ENCODE results near the gene PPRC1.

DNA sequence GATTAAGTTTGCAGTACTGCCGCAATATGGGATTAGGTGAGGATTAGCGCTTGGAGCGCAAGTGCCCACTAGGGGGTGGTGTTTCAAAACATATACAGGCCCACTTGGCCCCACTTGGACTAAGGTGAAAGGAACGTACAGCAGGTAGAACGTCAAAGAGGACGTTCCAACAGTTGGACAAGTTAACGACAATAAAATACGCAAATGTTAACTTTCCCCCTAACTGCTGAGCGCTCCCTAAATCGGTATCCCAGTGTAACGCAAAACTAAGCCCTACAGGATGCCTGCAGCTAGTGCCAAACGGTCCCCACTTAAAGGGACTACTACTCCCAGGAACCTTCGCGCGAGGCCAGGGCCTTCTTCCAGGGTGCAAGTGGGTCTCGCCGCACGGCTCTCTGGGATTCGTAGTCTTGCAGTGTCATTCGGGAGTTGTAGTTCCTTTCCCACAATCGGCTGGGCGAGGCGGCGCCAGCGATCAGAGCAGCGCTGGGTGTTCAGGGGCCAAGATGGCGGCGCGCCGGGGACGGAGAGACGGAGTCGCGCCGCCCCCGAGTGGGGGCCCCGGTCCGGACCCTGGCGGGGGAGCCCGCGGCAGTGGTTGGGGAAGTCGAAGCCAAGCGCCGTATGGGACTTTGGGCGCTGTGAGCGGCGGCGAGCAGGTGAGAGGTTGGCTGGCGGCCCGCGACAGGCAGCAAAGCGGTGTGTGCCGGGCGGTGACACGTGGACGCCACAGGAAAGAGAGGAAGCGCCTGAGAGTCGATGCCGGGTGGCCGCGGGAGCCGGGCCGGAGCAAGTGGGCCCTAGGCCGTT is at the start of gene PPRC1:
- TF ChIP-seq, protein P1, sequence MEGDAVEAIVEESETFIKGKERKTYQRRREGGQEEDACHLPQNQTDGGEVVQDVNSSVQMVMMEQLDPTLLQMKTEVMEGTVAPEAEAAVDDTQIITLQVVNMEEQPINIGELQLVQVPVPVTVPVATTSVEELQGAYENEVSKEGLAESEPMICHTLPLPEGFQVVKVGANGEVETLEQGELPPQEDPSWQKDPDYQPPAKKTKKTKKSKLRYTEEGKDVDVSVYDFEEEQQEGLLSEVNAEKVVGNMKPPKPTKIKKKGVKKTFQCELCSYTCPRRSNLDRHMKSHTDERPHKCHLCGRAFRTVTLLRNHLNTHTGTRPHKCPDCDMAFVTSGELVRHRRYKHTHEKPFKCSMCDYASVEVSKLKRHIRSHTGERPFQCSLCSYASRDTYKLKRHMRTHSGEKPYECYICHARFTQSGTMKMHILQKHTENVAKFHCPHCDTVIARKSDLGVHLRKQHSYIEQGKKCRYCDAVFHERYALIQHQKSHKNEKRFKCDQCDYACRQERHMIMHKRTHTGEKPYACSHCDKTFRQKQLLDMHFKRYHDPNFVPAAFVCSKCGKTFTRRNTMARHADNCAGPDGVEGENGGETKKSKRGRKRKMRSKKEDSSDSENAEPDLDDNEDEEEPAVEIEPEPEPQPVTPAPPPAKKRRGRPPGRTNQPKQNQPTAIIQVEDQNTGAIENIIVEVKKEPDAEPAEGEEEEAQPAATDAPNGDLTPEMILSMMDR (IDR thresholded peaks at IDR 0.05; ENCODE audit: low read depth, low read length): peak; percentile 81
- TF ChIP-seq EZH2phosphoT487 (IDR thresholded peaks at IDR 0.05; ENCODE audit: low read depth): no peak

All from OCI-LY3 (cell line).